ENCODE measurements around the gene PAXX. TPM values are rescaled to one million over a fixed set of nuclear protein-coding genes. Genes with fewer than 3 reads are reported as not detected.

PAXX gene
- total and polyA plus RNA-seq, 9 of the 15 experiments (the other 6 are each of a cell fraction or from before 2014, with no cell fraction given), result 1.2 to 175 (median 38.5) TPM

- Histone ChIP-seq H3K9me1 (ENCODE audit: control insufficient read depth, insufficient read depth, low read length) (no peaks in the 10 kb centered on the region), H3K4me1 (replicated peaks in 1 of 2; ENCODE audit: control insufficient read depth in 2 of 2, insufficient read depth in 2 of 2, low read length in 2 of 2) (peaks cover 26 to 80% of the 10 kb centered on the region in 2 experiments; a peak in 4 of 5 replicates), H3K9me3 (replicated peaks; ENCODE audit: control insufficient read depth, insufficient read depth, low read depth, low read length) (no peaks in the 10 kb centered on the region), H3K27me3 (ENCODE audit: control insufficient read depth in 2 of 2, insufficient read depth in 2 of 2, low read length in 2 of 2) (no peaks in the 10 kb centered on the region), H3K27ac (ENCODE audit: extremely low read depth, low read depth, low read length) (peak overlapping the region; percentile 38; the same call in 1 of the 3 replicates), H3K36me3 (ENCODE audit: control insufficient read depth, insufficient read depth, low read length) (no peaks in the 10 kb centered on the region), H3K9ac (ENCODE audit: insufficient read depth in 1 of 2, low read depth in 2 of 2, low read length in 2 of 2) (peak overlapping the region; percentile 22 to 75; a peak in 2 of 4 replicates), H4K20me1 (replicated peaks; ENCODE audit: control insufficient read depth, insufficient read depth, low read length) (no peaks in the 10 kb centered on the region), H3K79me2 (ENCODE audit: control insufficient read depth, insufficient read depth, low read length) (no peaks in the 10 kb centered on the region), H3K4me2 (ENCODE audit: insufficient read depth, low read length) (peak overlapping the region; percentile 55), H3K4me3 (no peak overlapping the region), H2AFZ (ENCODE audit: low read depth, low read length) (peak overlapping the region; percentile 96)
- in situ Hi-C loops (cut with MboI) (no loop called here), intact Hi-C loops (cut with micrococcal nuclease) (no loop called here)
- CTCF ChIA-PET (ENCODE audit: low intra/inter-chr PET ratio), result no interaction called here
- DNase-seq (ENCODE audit: extremely low read depth in 1 of 4, low spot score in 3 of 4) (peak; percentile 32 to 56 (median 48)), FAIRE-seq (peak; percentile 88), ATAC-seq (no peak; the same call in 1 of the 3 replicates)
- POLR2A ChIA-PET, result interaction anchor here (0.7 to 0.9 kb wide), 2 partner anchors 11 to 106 kb away, joined by 3 read pairs; no protein-coding TSS in a partner anchor
- WGBS (ENCODE audit: insufficient coverage, low coverage, missing lambda C conversion rate), result 20% methylated on average over 23 of the region's 23 CpGs
- BruUV-seq (replicated peaks), result no TSS peak
- TF ChIP-seq USF1 (CRISPR knock-in tag; IDR thresholded peaks at IDR 0.05) (peak; percentile 79), REST (IDR thresholded peaks at IDR 0.05; ENCODE audit: borderline replicate concordance) (peak; percentile 33), REST (CRISPR knock-in tag; IDR thresholded peaks at IDR 0.05; ENCODE audit: low read depth) (no peak), L3MBTL2 (IDR thresholded peaks at IDR 0.05) (peak; percentile 71), HINFP (tag; conservative IDR thresholded peaks at IDR 0.05; ENCODE audit: low read depth) (no peak), TFE3 (CRISPR knock-in tag; IDR thresholded peaks at IDR 0.05) (peak; percentile 92)
Observed at GRCh38 chr9:136965771-136966484, 26.3 kb upstream of the PAXX start.

Measured in K562 (cell line).